ENCODE results near the gene CHCHD6.

GRCh38 chr3:126995254-126995780 is 291.3 kb downstream of the CHCHD6 start:
- TF ChIP-seq TAF1 (IDR thresholded peaks at IDR 0.05; ENCODE audit: borderline replicate concordance, low read depth, low read length) (no peak), POLR2A (IDR thresholded peaks at IDR 0.05; ENCODE audit: low read depth, low read length) (no peak)

All from GM12892 (cell line).